Epithelial cell of proximal tubule (primary cell): ENCODE data around the gene AGPAT1. TPM values are rescaled to one million over a fixed set of nuclear protein-coding genes. Genes with fewer than 3 reads are reported as not detected.

ENCODE experiments used
- DNase-seq: peaks from one replicate; pipeline ENCODE4 v3.0.0-alpha.2; 2011; ENCODE audit warnings: low read depth
- H3K4me3 ChIP-seq: 2 replicates; pipeline ENCODE4 v1.5.1; 2011; ENCODE audit warnings: low read depth, mild to moderate bottlenecking, low read length
- CTCF ChIP-seq: conservative IDR thresholded peaks from 2 replicates; pipeline ENCODE4 v1.5.1; 2012; ENCODE audit warnings: low read depth, mild to moderate bottlenecking, low read length
- total RNA-seq: library from RNA; depleted of rRNA; stranded (reverse); fragments of >200 nt; gene quantifications from 2 replicates; pipeline ENCODE4 v1.2.3, GENCODE V29; 2015

Gene AGPAT1
- total RNA-seq, 1 donor from 2014 or later, result 72.2 TPM

- H3K4me3 ChIP-seq, result no peak overlapping the region
- no peak for DNase-seq
- no peak for TF ChIP-seq CTCF
These were observed 8.6 kb downstream of the AGPAT1 start for GRCh38 chr6:32167154-32167760.

GRCh38 chr6:32166411-32167061 is 9.3 kb downstream of the AGPAT1 start:
- H3K4me3 ChIP-seq, result no peak overlapping the region
- no peak for TF ChIP-seq CTCF
- DNase-seq, result no peak

- H3K4me3 ChIP-seq, result no peak within 1 kb of the TSS
- no peak for DNase-seq
- no peak for TF ChIP-seq CTCF
These were observed 11.6 kb downstream of the AGPAT1 start, which contains the start of gene EGFL8 for GRCh38 chr6:32164295-32164694. Gene EGFL8, plus strand, starts transcription at chr6:32164595. Its CDS starts 1,571 bp downstream, at chr6:32166166.

GRCh38 chr6:32163559-32164258 is 12.2 kb downstream of the AGPAT1 start:
- DNase-seq, result no peak
- TF ChIP-seq CTCF, result no peak

GRCh38 chr6:32158052-32158451 is 17.8 kb downstream of the AGPAT1 start:
- no peak for TF ChIP-seq CTCF
- DNase-seq, result no peak
- H3K4me3 ChIP-seq, result no peak overlapping the region

More at GRCh38 chr6:32163559-32164258, 12.2 kb downstream of the AGPAT1 start:
- no peak overlapping the region for H3K4me3 ChIP-seq

GRCh38 chr6:32156891-32157290 is 19.0 kb downstream of the AGPAT1 start:
- no peak for TF ChIP-seq CTCF
- no peak overlapping the region for H3K4me3 ChIP-seq
- no peak for DNase-seq
